Tibial nerve (tissue), 4 donors: Measurements from ENCODE around the gene RGR. TPM values are rescaled to one million over a fixed set of nuclear protein-coding genes. Genes with fewer than 3 reads are reported as not detected.

Experiments
- DNase-seq, 2 donors: peaks; one replicate each; pipeline ENCODE4 v3.0.0-alpha.2; 2019; ENCODE audit warnings: low spot score in 2 of 2
- H3K27ac ChIP-seq, 4 donors: fragments of 200-600 bp; sonication (generic) in 3 of 4; one replicate each; pipeline ENCODE4 v1.5.1; 2017 to 2019; ENCODE audit warnings: mild to moderate bottlenecking in 1 of 4
- H3K27me3 ChIP-seq, 2 donors: fragments of 200-600 bp; sonication (generic) in 1 of 2; one replicate each; pipeline versions ENCODE4 v1.5.1 to v1.6.0; 2017 to 2019
- H3K36me3 ChIP-seq, 3 donors: fragments of 200-600 bp; sonication (generic); one replicate each; pipeline ENCODE4 v1.5.1; 2018 to 2019
- H3K4me1 ChIP-seq, 4 donors: fragments of 200-600 bp; sonication (generic) in 3 of 4; one replicate each; pipeline ENCODE4 v1.5.1; 2017 to 2019
- H3K4me3 ChIP-seq, 4 donors: fragments of 200-600 bp; sonication (generic) in 3 of 4; one replicate each; pipeline ENCODE4 v1.5.1; 2017 to 2019; ENCODE audit warnings: mild to moderate bottlenecking in 1 of 4, moderate library complexity in 1 of 4
- H3K9me3 ChIP-seq, 4 donors: fragments of 200-600 bp; sonication (generic) in 3 of 4; one replicate each; pipeline ENCODE4 v1.5.1; 2017 to 2019
- EP300 ChIP-seq, 2 donors: sonication (generic); formaldehyde crosslinking; IDR thresholded peaks; one replicate each; pipeline ENCODE4 v1.6.1; 2017; ENCODE audit warnings: antibody characterized with exemption in 2 of 2, mild to moderate bottlenecking in 1 of 2
- POLR2A ChIP-seq, 2 donors: fragments of 450-650 bp; IDR thresholded peaks; one replicate each; pipeline ENCODE4 v1.6.1; 2017; ENCODE audit warnings: antibody characterized with exemption in 2 of 2, mild to moderate bottlenecking in 2 of 2, moderate library complexity in 2 of 2
- WGBS, 2 donors: methylation state at CpG; one replicate each; pipeline ENCODE4 v1.1.5; 2018; 5-methylcytosine and 5-hydroxymethylcytosine counted together
- total RNA-seq, 4 donors: library from RNA; depleted of rRNA; stranded (reverse); fragments of >200 nt; gene quantifications; one replicate each; pipeline ENCODE4 v1.1.0, GENCODE V29; 2016
- TF ChIP-seq, protein P1 (sequence below), 5 experiments: fragments of 200-600 bp in 3 of 5; fragments of 450-650 bp in 2 of 5; sonication (generic) in 3 of 5; IDR thresholded peaks; one replicate each; pipeline ENCODE4 v1.5.1; 2016 to 2019; ENCODE audit warnings: antibody characterized with exemption in 5 of 5, mild to moderate bottlenecking in 3 of 5, moderate library complexity in 2 of 5

The RGR gene
- total RNA-seq, 4 donors from 2014 or later = 0.42 TPM; not detected in 3

DNA sequence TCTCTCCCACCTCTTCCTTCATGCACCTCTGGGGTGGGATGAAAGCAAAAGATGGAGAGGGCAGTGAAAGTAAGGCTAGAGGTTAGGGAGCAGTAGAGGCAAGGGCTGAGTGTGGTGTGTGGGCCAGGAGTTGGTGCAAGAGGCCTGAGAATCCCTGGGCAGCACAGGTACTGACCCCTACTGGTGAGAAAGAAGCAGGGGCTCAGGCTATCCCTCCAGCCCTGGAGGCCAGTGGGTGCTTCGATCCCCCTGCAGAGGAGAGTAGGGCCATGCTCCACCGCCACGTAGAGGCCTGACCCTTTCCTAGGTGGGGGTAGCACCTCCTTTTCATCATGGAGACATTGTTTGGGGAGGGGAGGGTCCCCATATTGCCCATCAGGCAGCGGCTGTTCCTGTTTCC, 40.7 kb upstream of the RGR start:
- Histone ChIP-seq H3K9me3 (no peaks in the 10 kb centered on the region), H3K27ac (no peak overlapping the region), H3K27me3 (no peaks in the 10 kb centered on the region), H3K4me3 (no peak overlapping the region), H3K4me1 (no peaks in the 10 kb centered on the region), H3K36me3 (no peaks in the 10 kb centered on the region)
- WGBS, 2 donors = 80 to 92% methylated on average over 2 to 4 of the region's 4 CpGs
- TF ChIP-seq, protein P1, sequence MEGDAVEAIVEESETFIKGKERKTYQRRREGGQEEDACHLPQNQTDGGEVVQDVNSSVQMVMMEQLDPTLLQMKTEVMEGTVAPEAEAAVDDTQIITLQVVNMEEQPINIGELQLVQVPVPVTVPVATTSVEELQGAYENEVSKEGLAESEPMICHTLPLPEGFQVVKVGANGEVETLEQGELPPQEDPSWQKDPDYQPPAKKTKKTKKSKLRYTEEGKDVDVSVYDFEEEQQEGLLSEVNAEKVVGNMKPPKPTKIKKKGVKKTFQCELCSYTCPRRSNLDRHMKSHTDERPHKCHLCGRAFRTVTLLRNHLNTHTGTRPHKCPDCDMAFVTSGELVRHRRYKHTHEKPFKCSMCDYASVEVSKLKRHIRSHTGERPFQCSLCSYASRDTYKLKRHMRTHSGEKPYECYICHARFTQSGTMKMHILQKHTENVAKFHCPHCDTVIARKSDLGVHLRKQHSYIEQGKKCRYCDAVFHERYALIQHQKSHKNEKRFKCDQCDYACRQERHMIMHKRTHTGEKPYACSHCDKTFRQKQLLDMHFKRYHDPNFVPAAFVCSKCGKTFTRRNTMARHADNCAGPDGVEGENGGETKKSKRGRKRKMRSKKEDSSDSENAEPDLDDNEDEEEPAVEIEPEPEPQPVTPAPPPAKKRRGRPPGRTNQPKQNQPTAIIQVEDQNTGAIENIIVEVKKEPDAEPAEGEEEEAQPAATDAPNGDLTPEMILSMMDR (IDR thresholded peaks at IDR 0.05) = no peak
- TF ChIP-seq POLR2A (IDR thresholded peaks at IDR 0.05) (no peak), EP300 (IDR thresholded peaks at IDR 0.05) (no peak)
- no peak for DNase-seq

DNA sequence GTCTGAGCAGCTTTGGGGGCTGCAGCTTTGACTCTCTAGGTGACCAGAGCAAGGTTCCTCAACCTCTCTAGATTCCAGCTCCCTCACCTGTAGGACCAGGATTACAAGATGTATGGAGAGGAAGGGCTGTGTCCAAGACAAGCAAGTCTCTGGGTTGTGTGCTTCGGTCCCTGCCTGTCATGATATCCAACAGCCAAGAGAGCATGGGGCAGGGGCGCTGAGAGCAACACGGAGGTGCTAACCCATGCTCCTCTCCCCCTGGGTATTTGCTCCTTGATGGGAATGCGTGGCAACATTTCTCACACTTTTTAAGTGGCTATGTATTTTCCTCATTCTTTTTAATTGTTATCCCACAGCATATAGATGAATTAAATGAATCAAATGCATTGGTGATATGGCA, 40.2 kb upstream of the RGR start:
- no peaks in the 10 kb centered on the region for H3K27me3 ChIP-seq
- no peaks in the 10 kb centered on the region for H3K9me3 ChIP-seq
- no peak overlapping the region for H3K4me3 ChIP-seq
- DNase-seq = no peak
- no peaks in the 10 kb centered on the region for H3K4me1 ChIP-seq
- TF ChIP-seq, protein P1 (IDR thresholded peaks at IDR 0.05) = no peak
- TF ChIP-seq EP300 (IDR thresholded peaks at IDR 0.05) = no peak
- TF ChIP-seq POLR2A (IDR thresholded peaks at IDR 0.05) = no peak
- no peak overlapping the region for H3K27ac ChIP-seq
- WGBS, 2 donors = 82 to 91% methylated on average over 4 of the region's 4 CpGs
- no peaks in the 10 kb centered on the region for H3K36me3 ChIP-seq

DNA sequence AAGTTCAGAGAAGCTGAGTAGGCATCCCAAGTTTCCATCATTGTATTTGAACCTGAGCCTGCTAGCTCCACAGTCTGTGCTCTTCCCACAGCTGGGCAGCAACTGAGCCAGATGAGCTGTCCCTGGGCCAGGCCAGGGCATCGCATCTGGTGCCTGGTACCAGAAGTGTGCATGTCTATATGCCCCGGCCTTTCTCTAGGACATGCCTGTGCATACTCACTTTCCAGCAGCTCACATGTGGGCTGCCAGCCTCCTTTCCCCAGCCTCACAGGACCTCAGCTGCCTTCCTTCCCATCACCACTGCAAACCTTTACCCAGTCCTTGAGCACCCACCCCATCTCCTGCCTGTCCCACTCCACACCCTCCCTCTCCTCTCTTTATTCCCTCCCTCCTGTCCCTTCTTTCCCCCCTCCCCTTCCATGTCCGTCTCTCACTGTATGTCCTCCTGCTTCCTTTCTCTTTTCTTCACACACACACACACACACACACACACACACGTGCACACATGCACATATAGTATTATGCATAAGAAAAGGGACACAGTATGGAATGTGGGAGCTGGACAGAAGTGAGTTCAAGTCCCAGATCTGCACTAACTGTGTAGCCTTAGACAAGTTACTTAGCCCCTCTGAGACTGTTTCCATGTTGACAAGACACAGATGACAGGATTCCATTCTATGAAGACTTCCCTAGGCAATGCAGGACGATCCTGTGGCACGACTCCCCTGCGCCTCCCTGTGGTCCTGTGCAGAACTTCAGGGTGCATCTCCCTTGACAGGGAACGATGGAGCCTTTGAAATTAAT, 39.6 kb upstream of the RGR start:
- no peak for DNase-seq

DNA sequence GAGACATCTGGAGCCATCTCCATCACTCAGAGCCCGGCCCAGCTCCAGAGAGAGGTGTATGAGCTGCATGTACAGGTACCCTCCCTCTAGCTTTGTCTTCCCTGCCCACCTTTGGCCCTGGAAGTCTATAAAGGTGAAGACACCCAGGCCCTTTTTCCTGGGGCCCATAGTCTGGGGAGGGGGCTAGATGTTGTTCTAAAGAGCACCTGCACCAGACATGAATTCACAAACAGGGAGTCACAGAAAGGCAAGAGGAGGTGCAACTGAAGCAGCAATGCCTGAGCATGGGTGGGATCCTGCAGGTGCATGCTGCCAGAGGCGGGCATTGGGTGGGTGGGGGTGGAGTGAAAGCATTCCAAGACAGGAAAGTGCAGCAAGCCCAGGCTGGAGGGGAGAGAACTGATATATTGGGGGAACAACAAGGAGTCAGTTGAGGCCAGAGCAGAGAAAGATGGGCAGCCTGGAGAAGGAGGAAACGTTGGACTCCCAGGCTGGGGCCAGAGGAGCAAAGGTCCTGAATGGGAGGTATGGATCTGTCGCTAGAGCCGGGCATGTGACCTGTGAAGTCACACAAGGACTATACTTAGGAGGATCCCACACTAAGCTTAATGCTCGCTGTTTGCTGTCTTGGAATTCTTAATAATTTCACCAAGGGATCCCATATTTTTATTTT, 38.9 kb upstream of the RGR start:
- Histone ChIP-seq H3K36me3 (no peaks in the 10 kb centered on the region), H3K9me3 (no peaks in the 10 kb centered on the region), H3K4me1 (no peaks in the 10 kb centered on the region), H3K4me3 (no peak overlapping the region), H3K27me3 (no peaks in the 10 kb centered on the region), H3K27ac (no peak overlapping the region)
- TF ChIP-seq, protein P1 (IDR thresholded peaks at IDR 0.05) = peak in 1 of 5 experiments; percentile 0
- TF ChIP-seq EP300 (IDR thresholded peaks at IDR 0.05) = no peak
- no peak for DNase-seq
- WGBS, 2 donors = 69 to 71% methylated on average over 6 of the region's 6 CpGs

More for the DNA sequence above, 39.6 kb upstream of the RGR start:
- Histone ChIP-seq H3K27me3 (no peaks in the 10 kb centered on the region), H3K27ac (no peak overlapping the region), H3K4me3 (no peak overlapping the region), H3K36me3 (no peaks in the 10 kb centered on the region), H3K9me3 (no peaks in the 10 kb centered on the region), H3K4me1 (no peaks in the 10 kb centered on the region)
- no peak for TF ChIP-seq EP300 (IDR thresholded peaks at IDR 0.05)
- TF ChIP-seq, protein P1 (IDR thresholded peaks at IDR 0.05) = peak in 4 of 5 experiments; percentile 30 to 48 (median 40)
- WGBS, 2 donors = 34 to 35% methylated on average over 8 of the region's 8 CpGs

DNA sequence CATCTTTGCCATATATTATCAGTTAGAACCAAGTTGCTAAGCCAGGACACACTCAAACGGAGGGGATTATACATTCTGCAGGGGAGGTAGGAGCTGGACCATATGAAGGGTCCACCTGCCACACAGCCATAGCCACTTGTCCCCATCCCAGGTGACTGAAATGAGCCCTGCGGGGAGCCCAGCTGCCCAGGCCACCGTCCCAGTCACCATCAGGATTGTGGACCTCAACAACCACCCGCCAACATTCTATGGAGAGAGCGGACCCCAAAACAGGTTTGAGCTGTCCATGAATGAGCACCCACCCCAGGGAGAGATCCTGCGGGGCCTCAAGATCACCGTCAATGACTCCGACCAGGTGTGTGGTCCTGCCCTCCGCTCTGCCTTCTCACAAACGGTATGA, 36.8 kb upstream of the RGR start:
- no peak for DNase-seq
- Histone ChIP-seq H3K27me3 (no peaks in the 10 kb centered on the region), H3K27ac (no peak overlapping the region), H3K9me3 (no peaks in the 10 kb centered on the region), H3K4me1 (no peaks in the 10 kb centered on the region), H3K36me3 (no peaks in the 10 kb centered on the region), H3K4me3 (no peak overlapping the region)
- TF ChIP-seq POLR2A (IDR thresholded peaks at IDR 0.05) = no peak
- TF ChIP-seq EP300 (IDR thresholded peaks at IDR 0.05) = no peak
- TF ChIP-seq, protein P1 (IDR thresholded peaks at IDR 0.05) = no peak
- 83 to 89% methylated on average over 6 to 9 of the region's 10 CpGs for WGBS, 2 donors
